WTC11 (cell line): ENCODE results near the gene RPL26. TPM values are rescaled to one million over a fixed set of nuclear protein-coding genes. Genes with fewer than 3 reads are reported as not detected.

Experiments used
- ATAC-seq: fragments of 200-7000 bp; cut with Tn5 transposase; 2 replicates; pipeline ENCODE4 v1.10.0; 2021; ENCODE audit warnings: mild to moderate bottlenecking, moderate library complexity
- CTCF ChIA-PET: fragments of 300-600 bp; sonication (Branson Sonifier 250); formaldehyde crosslinking; loops from one replicate; lab custom pipeline; 2021; ENCODE audit warnings: antibody characterized with exemption; lab: Charles Lee
- POLR2A ChIA-PET: fragments of 350-600 bp; sonication (Branson Sonifier 250); formaldehyde crosslinking; loops from one replicate; lab custom pipeline; 2021; ENCODE audit warnings: antibody characterized with exemption; lab: Charles Lee
- DNase-seq: peaks from one replicate; pipeline ENCODE4 v3.0.0; 2021; ENCODE audit warnings: low spot score
- H3K27ac Mint-ChIP-seq: 2 replicates; pipeline ENCODE4 v1.8.0; 2021; ENCODE audit warnings: mixed read lengths
- H3K27me3 Mint-ChIP-seq: 2 replicates; pipeline ENCODE4 v1.8.0; 2021; ENCODE audit warnings: low read depth, mild to moderate bottlenecking, moderate library complexity, mixed read lengths
- H3K36me3 Mint-ChIP-seq: 2 replicates; pipeline ENCODE4 v1.8.0; 2021; ENCODE audit warnings: mixed read lengths
- H3K4me1 Mint-ChIP-seq: 2 replicates; pipeline ENCODE4 v1.8.0; 2022; ENCODE audit warnings: mixed read lengths
- H3K4me3 Mint-ChIP-seq: 2 replicates; pipeline ENCODE4 v1.8.0; 2021; ENCODE audit warnings: mild to moderate bottlenecking, moderate library complexity, mixed read lengths
- H3K9me3 Mint-ChIP-seq: 2 replicates; pipeline ENCODE4 v1.8.0; 2021; ENCODE audit warnings: mixed read lengths
- ESRRA ChIP-seq: sonication (generic); formaldehyde crosslinking; IDR thresholded peaks from 2 replicates; pipeline ENCODE4 v1.8.1; 2022; ENCODE audit warnings: mild to moderate bottlenecking, missing genetic modification reagents, borderline replicate concordance
- GRHL2 ChIP-seq: fragments of 250-450 bp; sonication (Bioruptor Pico); IDR thresholded peaks from 2 replicates; pipeline ENCODE4 v1.8.0; 2022; ENCODE audit warnings: mild to moderate bottlenecking, moderate library complexity; ENCODE audit not compliant: insufficient replicate concordance, severe bottlenecking
- NFYB ChIP-seq: sonication (generic); formaldehyde crosslinking; conservative IDR thresholded peaks from 2 replicates; pipeline ENCODE4 v1.8.0; 2022; ENCODE audit warnings: low read depth, missing genetic modification reagents
- NR3C1 ChIP-seq: sonication (generic); formaldehyde crosslinking; conservative IDR thresholded peaks from 2 replicates; pipeline ENCODE4 v1.8.1; 2023; ENCODE audit warnings: low read depth, mild to moderate bottlenecking, missing genetic modification reagents
- PRDM15 ChIP-seq: sonication (generic); formaldehyde crosslinking; IDR thresholded peaks from 2 replicates; pipeline ENCODE4 v1.8.0; 2022; ENCODE audit warnings: missing genetic modification reagents
- PREB ChIP-seq: sonication (generic); formaldehyde crosslinking; IDR thresholded peaks from 2 replicates; pipeline ENCODE4 v1.8.1; 2022; ENCODE audit warnings: mild to moderate bottlenecking, missing genetic modification reagents, moderate library complexity, borderline replicate concordance
- RELA ChIP-seq: sonication (generic); formaldehyde crosslinking; IDR thresholded peaks from 2 replicates; pipeline ENCODE4 v1.8.1; 2022; ENCODE audit warnings: missing genetic modification reagents, mild to moderate bottlenecking, borderline replicate concordance
- ZBTB21 ChIP-seq: sonication (generic); formaldehyde crosslinking; IDR thresholded peaks from 2 replicates; pipeline ENCODE4 v1.8.1; 2023; ENCODE audit warnings: mild to moderate bottlenecking, missing genetic modification reagents, borderline replicate concordance
- ZNF138 ChIP-seq: sonication (generic); formaldehyde crosslinking; conservative IDR thresholded peaks from 2 replicates; pipeline ENCODE4 v1.8.1; 2022; ENCODE audit warnings: mild to moderate bottlenecking, moderate library complexity, missing genetic modification reagents
- ZNF423 ChIP-seq: fragments of 250-450 bp; sonication (Bioruptor Pico); IDR thresholded peaks from 2 replicates; pipeline ENCODE4 v2.1.2; 2022; ENCODE audit warnings: mild to moderate bottlenecking, moderate library complexity
- ZSCAN18 ChIP-seq: fragments of 250-450 bp; sonication (Bioruptor Pico); IDR thresholded peaks from 2 replicates; pipeline ENCODE4 v2.1.2; 2022; ENCODE audit warnings: mild to moderate bottlenecking, moderate library complexity
- total RNA-seq: library from RNA; stranded (reverse); gene quantifications from 3 replicates; pipeline ENCODE4 v1.2.3, GENCODE V29; 2021
- TF ChIP-seq, protein P1 (sequence below): sonication (generic); formaldehyde crosslinking; IDR thresholded peaks from 2 replicates; pipeline ENCODE4 v1.8.1; 2023; ENCODE audit warnings: mild to moderate bottlenecking, missing genetic modification reagents, moderate library complexity

The RPL26 gene
- total RNA-seq, 1 experiment from 2014 or later = 1,825 TPM

DNA sequence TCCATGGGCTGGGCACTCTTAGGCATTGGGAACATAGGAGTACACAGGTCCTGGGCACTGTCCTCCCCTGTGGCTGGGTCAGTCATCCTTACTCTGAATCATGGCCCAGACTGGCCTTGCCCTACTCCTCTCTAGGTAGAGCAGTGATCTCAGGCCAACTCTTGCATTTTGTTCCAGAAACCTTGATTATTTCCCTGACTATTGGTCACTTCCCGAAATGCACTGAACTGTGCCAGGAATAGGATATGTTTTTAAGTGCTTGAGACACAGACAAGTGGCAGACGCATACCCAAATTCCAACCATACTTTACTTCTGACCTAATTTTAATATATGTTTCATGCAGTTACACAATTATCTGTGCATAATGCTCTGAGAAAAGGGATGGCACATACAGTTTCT is 16.8 kb downstream of the RPL26 start (continued):
- TF ChIP-seq PRDM15 (CRISPR knock-in tag) (no peak), NR3C1 (CRISPR knock-in tag) (no peak), ZNF423 (CRISPR knock-in tag) (no peak)

GRCh38 chr17:8365143-8365542 is 17.9 kb downstream of the RPL26 start:
- no peak overlapping the region for H3K4me3 Mint-ChIP-seq
- no peaks in the 10 kb centered on the region for H3K27me3 Mint-ChIP-seq
- TF ChIP-seq ZBTB21 = no peak
- TF ChIP-seq, protein P1, sequence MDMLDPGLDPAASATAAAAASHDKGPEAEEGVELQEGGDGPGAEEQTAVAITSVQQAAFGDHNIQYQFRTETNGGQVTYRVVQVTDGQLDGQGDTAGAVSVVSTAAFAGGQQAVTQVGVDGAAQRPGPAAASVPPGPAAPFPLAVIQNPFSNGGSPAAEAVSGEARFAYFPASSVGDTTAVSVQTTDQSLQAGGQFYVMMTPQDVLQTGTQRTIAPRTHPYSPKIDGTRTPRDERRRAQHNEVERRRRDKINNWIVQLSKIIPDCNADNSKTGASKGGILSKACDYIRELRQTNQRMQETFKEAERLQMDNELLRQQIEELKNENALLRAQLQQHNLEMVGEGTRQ (CRISPR knock-in tag) = no peak
- TF ChIP-seq PREB (CRISPR knock-in tag) = no peak
- no peak for TF ChIP-seq NR3C1 (CRISPR knock-in tag)
- TF ChIP-seq ZNF138 (CRISPR knock-in tag) = no peak
- no peak for TF ChIP-seq RELA
- TF ChIP-seq ESRRA (CRISPR knock-in tag) = no peak
- no peak for DNase-seq
- H3K27ac Mint-ChIP-seq = peak overlapping the region; percentile 92; the same call in 1 of the 2 replicates
- ChIA-PET CTCF (no interaction called here), POLR2A (no interaction called here)
- peaks cover 13% of the 10 kb centered on the region for H3K4me1 Mint-ChIP-seq
- H3K36me3 Mint-ChIP-seq = peaks cover 20% of the 10 kb centered on the region
- H3K9me3 Mint-ChIP-seq = no peaks in the 10 kb centered on the region
- no peak for ATAC-seq

GRCh38 chr17:8362651-8363332 is 20.2 kb downstream of the RPL26 start:
- no peak for ATAC-seq
- no peaks in the 10 kb centered on the region for H3K9me3 Mint-ChIP-seq
- no peaks in the 10 kb centered on the region for H3K27me3 Mint-ChIP-seq
- H3K27ac Mint-ChIP-seq = no peak overlapping the region
- CTCF ChIA-PET = no interaction called here
- DNase-seq = no peak
- POLR2A ChIA-PET = no interaction called here
- TF ChIP-seq GRHL2 (no peak), ZSCAN18 (CRISPR knock-in tag) (no peak), NFYB (CRISPR knock-in tag) (no peak)
- TF ChIP-seq, protein P1 (CRISPR knock-in tag) = no peak
- H3K36me3 Mint-ChIP-seq = peaks cover 2% of the 10 kb centered on the region; the same call in 1 of the 2 replicates
- peaks cover 25% of the 10 kb centered on the region for H3K4me1 Mint-ChIP-seq
- no peak overlapping the region for H3K4me3 Mint-ChIP-seq
